Large intestine (tissue), 3 donors: ENCODE data around the gene NXF1. TPM values are rescaled to one million over a fixed set of nuclear protein-coding genes. Genes with fewer than 3 reads are reported as not detected.
"Not testable (repeated sequence)": the region's sequence is repeated elsewhere in the genome, so short reads cannot be mapped to it uniquely, and the experiment has no call there.

Source experiments
- DNase-seq, 2 donors: peaks; one replicate each; pipeline versions ENCODE4 v3.0.0 to v3.0.0-alpha.2; 2013
- H3K27ac ChIP-seq: one replicate; pipeline ENCODE4 v1.5.1; 2013; ENCODE audit warnings: low read length
- H3K27me3 ChIP-seq: 2 replicates; pipeline ENCODE4 v1.6.1; 2013; ENCODE audit warnings: low read length; ENCODE audit not compliant: control insufficient read depth, insufficient read depth
- H3K36me3 ChIP-seq: 2 replicates; pipeline ENCODE4 v1.6.1; 2013; ENCODE audit warnings: low read length; ENCODE audit not compliant: control insufficient read depth, insufficient read depth
- H3K4me1 ChIP-seq: one replicate; pipeline ENCODE4 v1.6.1; 2013; ENCODE audit warnings: low read length; ENCODE audit not compliant: control insufficient read depth, insufficient read depth
- H3K4me3 ChIP-seq: one replicate; pipeline ENCODE4 v1.5.1; 2013; ENCODE audit warnings: low read length
- H3K9me3 ChIP-seq: one replicate; pipeline ENCODE4 v1.6.1; 2013; ENCODE audit warnings: mild to moderate bottlenecking, low read depth, low read length, moderate library complexity; ENCODE audit not compliant: control insufficient read depth
- WGBS: methylation state at CpG from one replicate; pipeline ENCODE4 v1.1.5; 2013; ENCODE audit warnings: low lambda C conversion rate; ENCODE audit not compliant: insufficient coverage; 5-methylcytosine and 5-hydroxymethylcytosine counted together
- polyA plus RNA-seq: library from polyadenylated mRNA; unstranded; fragments of 120-200 nt; gene quantifications from one replicate; pipeline ENCODE4 v1.2.1, GENCODE V29; 2013

The NXF1 gene
- polyA plus RNA-seq, 1 donor: 89.3 TPM

GRCh38 chr11:62757846-62758788 is 47.1 kb downstream of the NXF1 start:
- peaks cover 3% of the 10 kb centered on the region for H3K36me3 ChIP-seq
- H3K4me1 ChIP-seq: peaks cover 21% of the 10 kb centered on the region
- no peak for DNase-seq
- H3K4me3 ChIP-seq: no peak overlapping the region
- H3K27ac ChIP-seq: no peak overlapping the region
- no CpG with 5 or more reads among the region's 9 CpGs for WGBS
- no peaks in the 10 kb centered on the region for H3K9me3 ChIP-seq
- H3K27me3 ChIP-seq: no peaks in the 10 kb centered on the region

- Histone ChIP-seq H3K4me1 (peaks cover 14% of the 10 kb centered on the region), H3K36me3 (peaks cover 16% of the 10 kb centered on the region), H3K27me3 (no peaks in the 10 kb centered on the region), H3K27ac (no peak overlapping the region), H3K4me3 (no peak overlapping the region), H3K9me3 (no peaks in the 10 kb centered on the region)
- no peak for DNase-seq
- WGBS: 0% methylated on average over 1 of the region's 10 CpGs
These were observed 50.1 kb downstream of the NXF1 start for GRCh38 chr11:62755086-62755615.

GRCh38 chr11:62753736-62754603 is 51.3 kb downstream of the NXF1 start, which contains the start of gene ZBTB3:
TSS of gene ZBTB3 (minus strand) at chr11:62754160. CDS start at chr11:62753664, 496 bp downstream.
- peak; percentile 99 for DNase-seq
- Histone ChIP-seq H3K9me3 (no peaks in the 10 kb centered on the region), H3K27ac (peak within 1 kb of the TSS; percentile 90), H3K27me3 (no peaks in the 10 kb centered on the region), H3K36me3 (peaks cover 19% of the 10 kb centered on the region), H3K4me1 (peaks cover 14% of the 10 kb centered on the region), H3K4me3 (peak within 1 kb of the TSS; percentile 82)
- 5% methylated on average over 4 of the region's 47 CpGs for WGBS

GRCh38 chr11:62752994-62753735 is 52.1 kb downstream of the NXF1 start:
- H3K27me3 ChIP-seq: no peaks in the 10 kb centered on the region
- no peaks in the 10 kb centered on the region for H3K9me3 ChIP-seq
- H3K4me3 ChIP-seq: peak overlapping the region; percentile 82
- peaks cover 22% of the 10 kb centered on the region for H3K36me3 ChIP-seq
- DNase-seq: no peak
- peaks cover 14% of the 10 kb centered on the region for H3K4me1 ChIP-seq
- peak overlapping the region; percentile 90 for H3K27ac ChIP-seq
- no CpG with 5 or more reads among the region's 15 CpGs for WGBS

- peaks cover 14% of the 10 kb centered on the region for H3K4me1 ChIP-seq
- no peak overlapping the region for H3K4me3 ChIP-seq
- H3K9me3 ChIP-seq: no peaks in the 10 kb centered on the region
- no CpG with 5 or more reads among the region's 14 CpGs for whole genome bisulfite sequencing
- no peak for DNase-seq
- H3K36me3 ChIP-seq: peaks cover 22% of the 10 kb centered on the region
- no peak overlapping the region for H3K27ac ChIP-seq
- H3K27me3 ChIP-seq: no peaks in the 10 kb centered on the region
These were observed 53.0 kb downstream of the NXF1 start for GRCh38 chr11:62752177-62752785.

- not testable (repeated sequence) for H3K9me3 ChIP-seq, H3K27ac ChIP-seq, DNase-seq, H3K4me3 ChIP-seq, H3K27me3 ChIP-seq
- Histone ChIP-seq H3K4me1 (peaks cover 14% of the 10 kb centered on the region), H3K36me3 (peaks cover 22% of the 10 kb centered on the region)
- WGBS: no CpG with 5 or more reads among the region's 5 CpGs
These were observed 55.3 kb downstream of the NXF1 start for GRCh38 chr11:62749931-62750330.

GRCh38 chr11:62747475-62748160 is 57.6 kb downstream of the NXF1 start:
- Histone ChIP-seq H3K36me3 (peaks cover 18% of the 10 kb centered on the region), H3K4me1 (peaks cover under 1% of the 10 kb centered on the region), H3K27me3 (no peaks in the 10 kb centered on the region), H3K27ac (no peak overlapping the region), H3K9me3 (no peaks in the 10 kb centered on the region), H3K4me3 (no peak overlapping the region)
- DNase-seq: no peak
- WGBS: 86% methylated on average over 1 of the region's 9 CpGs
